Fibroblast of lung (primary cell): ENCODE data around the gene NDEL1.

Source experiments
- CTCF ChIP-seq, 2 donors: IDR thresholded peaks in 1 of 2; conservative IDR thresholded peaks in 1 of 2; 1 replicate in 1 of 2; 2 replicates in 1 of 2; pipeline ENCODE4 v1.5.1; 2011 to 2012; ENCODE audit warnings: low read length in 2 of 2, control low read depth in 1 of 2, inconsistent platforms in 1 of 2, low read depth in 1 of 2, mild to moderate bottlenecking in 1 of 2
- EZH2 ChIP-seq: IDR thresholded peaks from 2 replicates; pipeline ENCODE4 v1.5.1; 2012; ENCODE audit warnings: low read length, control low read depth, mild to moderate bottlenecking; ENCODE audit errors: missing control alignments

GRCh38 chr17:8392674-8393469 lies 42.8 kb upstream of the NDEL1 start:
- TF ChIP-seq EZH2, result no peak
- TF ChIP-seq CTCF (conservative IDR thresholded peaks at IDR 0.05 in 1 of 2, IDR thresholded peaks at IDR 0.05 in 1 of 2; ENCODE audit: low read depth in 1 of 2, low read length in 2 of 2), result no peak
